ENCODE measurements around the gene OR6B2. TPM values are rescaled to one million over a fixed set of nuclear protein-coding genes. Genes with fewer than 3 reads are reported as not detected.

The OR6B2 gene
- total and polyA plus RNA-seq, 4 donors = not detected

DNA sequence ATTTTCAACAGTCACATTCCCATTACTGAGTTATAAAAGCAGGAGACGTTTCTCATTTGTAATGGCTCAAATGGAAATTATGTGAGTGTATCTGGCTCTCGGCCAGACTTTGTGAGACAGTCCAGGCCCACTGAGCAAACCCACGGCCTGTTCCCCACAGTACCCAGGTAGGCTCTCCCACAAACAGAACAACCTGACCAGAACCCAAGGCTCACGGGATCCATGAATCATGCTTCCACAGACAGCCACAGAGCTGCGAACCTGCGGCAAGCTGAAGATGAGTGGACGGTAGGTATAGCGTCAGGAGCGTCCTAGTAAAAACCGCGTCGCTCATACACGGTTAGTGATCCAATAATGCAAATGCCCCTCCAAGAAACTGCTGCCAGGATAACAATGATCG is 39.3 kb downstream of the OR6B2 start:
- Histone ChIP-seq H3K27ac (ENCODE audit: low read depth, low read length) (no peak overlapping the region), H3K27me3 (ENCODE audit: control insufficient read depth, insufficient read depth, low read length) (no peaks in the 10 kb centered on the region), H3K4me3 (ENCODE audit: low read depth, low read length) (no peak overlapping the region), H3K4me1 (ENCODE audit: control insufficient read depth, insufficient read depth, low read length) (peaks cover 3% of the 10 kb centered on the region), H3K9me3 (ENCODE audit: control insufficient read depth, insufficient read depth, low read length) (no peaks in the 10 kb centered on the region), H3K36me3 (ENCODE audit: control insufficient read depth, insufficient read depth, low read length) (peaks cover 33% of the 10 kb centered on the region)
- DNase-seq (ENCODE audit: low read depth in 4 of 6, low spot score in 6 of 6) = no peak
- 90% methylated on average over 6 of the region's 14 CpGs for WGBS (ENCODE audit: insufficient coverage)

DNA sequence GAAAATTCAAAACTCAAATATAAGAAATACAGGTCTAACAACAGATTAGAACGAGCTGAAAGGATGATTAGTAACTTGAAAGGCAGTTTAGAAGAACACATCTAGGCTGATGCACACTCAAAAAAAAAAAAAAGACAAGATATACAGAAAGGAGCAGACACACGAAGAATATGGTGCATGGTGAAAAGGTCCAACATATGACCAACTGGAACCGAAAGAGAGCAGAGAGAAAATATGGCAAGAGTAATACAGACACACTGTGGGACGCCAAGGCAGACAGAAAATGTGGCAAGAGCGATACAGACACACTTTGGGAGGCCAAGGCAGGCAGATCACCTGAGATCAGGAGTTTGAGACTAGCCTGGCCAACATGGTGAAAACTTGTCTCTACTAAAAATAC is 44.9 kb downstream of the OR6B2 start:
- 100% methylated on average over 3 of the region's 5 CpGs for WGBS (ENCODE audit: insufficient coverage)
- no peak for DNase-seq (ENCODE audit: low read depth in 4 of 6, low spot score in 6 of 6)
- no peaks in the 10 kb centered on the region for H3K27me3 ChIP-seq (ENCODE audit: control insufficient read depth, insufficient read depth, low read length)
- no peaks in the 10 kb centered on the region for H3K4me1 ChIP-seq (ENCODE audit: control insufficient read depth, insufficient read depth, low read length)
- H3K36me3 ChIP-seq (ENCODE audit: control insufficient read depth, insufficient read depth, low read length) = peaks cover 35% of the 10 kb centered on the region
- H3K9me3 ChIP-seq (ENCODE audit: control insufficient read depth, insufficient read depth, low read length) = no peaks in the 10 kb centered on the region
- H3K4me3 ChIP-seq (ENCODE audit: low read depth, low read length) = no peak overlapping the region
- H3K27ac ChIP-seq (ENCODE audit: low read depth, low read length) = no peak overlapping the region

DNA sequence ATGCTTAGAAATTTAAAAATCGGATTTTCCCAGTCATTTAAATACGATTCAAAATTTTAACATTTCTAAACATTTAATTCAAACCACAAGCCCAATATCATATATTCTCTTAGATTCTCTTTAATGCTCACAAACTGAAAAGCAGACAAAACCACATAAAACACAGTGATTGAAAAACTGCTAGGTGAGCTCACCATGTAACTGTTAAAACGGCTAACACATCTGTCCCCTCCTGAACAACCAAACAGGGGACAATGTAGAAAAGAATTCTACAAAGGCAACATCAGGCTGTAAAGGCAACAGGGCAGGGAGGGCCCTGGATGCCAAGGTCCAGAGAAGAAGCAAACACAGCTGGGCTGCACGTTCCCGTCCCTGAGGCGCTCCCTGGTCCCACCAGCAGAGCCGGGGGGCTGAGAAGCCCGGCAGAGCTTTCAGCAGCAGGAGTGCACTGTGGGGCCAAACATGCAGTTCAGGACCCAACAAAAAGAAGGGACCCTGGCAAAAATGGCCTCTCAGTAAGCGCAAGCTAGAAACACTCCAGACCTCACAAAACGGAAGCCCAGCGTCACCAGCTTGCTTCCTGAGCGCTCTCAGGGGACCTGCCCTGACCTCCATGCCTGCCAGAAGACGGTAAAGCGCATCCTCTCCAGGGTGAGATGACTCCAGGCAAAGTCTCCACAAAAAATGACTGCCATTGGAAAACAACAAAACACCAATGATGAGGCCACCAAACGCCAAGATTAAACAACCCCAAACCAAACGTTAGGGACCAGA is 45.6 kb downstream of the OR6B2 start:
- H3K36me3 ChIP-seq (ENCODE audit: control insufficient read depth, insufficient read depth, low read length) = peaks cover 41% of the 10 kb centered on the region
- no peaks in the 10 kb centered on the region for H3K27me3 ChIP-seq (ENCODE audit: control insufficient read depth, insufficient read depth, low read length)
- H3K4me3 ChIP-seq (ENCODE audit: low read depth, low read length) = no peak overlapping the region
- 96% methylated on average over 13 of the region's 16 CpGs for WGBS (ENCODE audit: insufficient coverage)
- no peak for DNase-seq (ENCODE audit: low read depth in 4 of 6, low spot score in 6 of 6)
- H3K4me1 ChIP-seq (ENCODE audit: control insufficient read depth, insufficient read depth, low read length) = peaks cover 2% of the 10 kb centered on the region
- H3K9me3 ChIP-seq (ENCODE audit: control insufficient read depth, insufficient read depth, low read length) = no peaks in the 10 kb centered on the region
- no peak overlapping the region for H3K27ac ChIP-seq (ENCODE audit: low read depth, low read length)

DNA sequence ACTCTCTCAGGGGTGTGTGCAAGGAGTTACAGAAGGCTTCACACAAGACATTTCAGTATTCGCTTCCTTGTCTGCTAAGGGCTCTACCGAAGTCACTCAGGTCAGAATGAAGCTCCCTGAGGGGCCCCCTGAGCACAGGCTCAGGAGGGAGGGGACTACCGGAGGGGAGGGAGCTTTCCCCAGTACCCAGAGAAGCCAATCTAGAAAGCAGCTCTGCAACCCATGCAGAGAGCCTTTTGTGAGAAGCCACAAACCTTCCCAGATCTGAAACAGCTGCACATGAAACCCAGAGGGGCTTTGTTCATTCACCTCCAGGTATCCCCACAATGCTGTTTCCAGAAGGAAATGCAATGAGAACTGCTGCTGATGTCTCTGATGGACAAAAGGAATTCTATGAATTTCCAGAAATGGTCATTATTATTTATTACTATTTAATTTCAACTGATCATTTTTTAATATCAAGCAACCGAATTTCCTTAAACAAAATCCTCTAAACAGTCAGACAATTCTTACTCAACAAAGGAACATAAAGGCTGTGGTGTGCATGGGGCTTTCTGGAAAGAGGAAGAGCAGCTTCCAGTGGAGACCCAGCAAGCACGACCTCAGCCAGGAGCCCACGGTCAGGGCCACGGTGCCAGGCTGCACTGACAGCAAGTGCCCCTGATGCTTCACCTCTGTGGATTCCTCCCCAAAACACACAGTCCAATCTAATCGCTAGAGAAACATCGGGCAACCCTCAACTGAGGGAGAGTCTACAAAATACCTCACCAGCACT is 47.0 kb downstream of the OR6B2 start:
- peaks cover 38% of the 10 kb centered on the region for H3K36me3 ChIP-seq (ENCODE audit: control insufficient read depth, insufficient read depth, low read length)
- peaks cover 6% of the 10 kb centered on the region for H3K4me1 ChIP-seq (ENCODE audit: control insufficient read depth, insufficient read depth, low read length)
- H3K27me3 ChIP-seq (ENCODE audit: control insufficient read depth, insufficient read depth, low read length) = no peaks in the 10 kb centered on the region
- H3K4me3 ChIP-seq (ENCODE audit: low read depth, low read length) = no peak overlapping the region
- no peak for DNase-seq (ENCODE audit: low read depth in 4 of 6, low spot score in 6 of 6)
- H3K9me3 ChIP-seq (ENCODE audit: control insufficient read depth, insufficient read depth, low read length) = no peaks in the 10 kb centered on the region
- no peak overlapping the region for H3K27ac ChIP-seq (ENCODE audit: low read depth, low read length)
- 83% methylated on average over 5 of the region's 9 CpGs for whole genome bisulfite sequencing (ENCODE audit: insufficient coverage)

Other genes with a start within 250 kb of the OR6B2 start
- 100 to 1,000 TPM; 139 to 151 TPM for gene NDUFA10, start 5.1 kb downstream of the OR6B2 start, total RNA-seq
- gene NDUFA10, start 5.1 kb downstream of the OR6B2 start, polyA plus RNA-seq (ENCODE audit: insufficient read length in 2 of 2) = 100 to 1,000 TPM; 104 to 111 TPM
- under 1 TPM in 1 of 2 donors, not detected in 1; 0.40 TPM for gene OR6B3, start 23.1 kb upstream of the OR6B2 start, total RNA-seq
- not detected for gene OR6B3, start 23.1 kb upstream of the OR6B2 start, polyA plus RNA-seq (ENCODE audit: insufficient read length in 2 of 2)
- gene COPS9, start 105.9 kb upstream of the OR6B2 start, total RNA-seq = 100 to 1,000 TPM in 1 of 2 donors, 10 to 100 TPM in 1; 90.3 to 219 TPM
- 100 to 1,000 TPM; 154 to 157 TPM for gene COPS9, start 105.9 kb upstream of the OR6B2 start, polyA plus RNA-seq (ENCODE audit: insufficient read length in 2 of 2)
- gene OTOS, start 110.2 kb upstream of the OR6B2 start, total RNA-seq = under 1 TPM in 1 of 2 donors, not detected in 1; 0.55 TPM
- gene OTOS, start 110.2 kb upstream of the OR6B2 start, polyA plus RNA-seq (ENCODE audit: insufficient read length in 2 of 2) = under 1 TPM in 1 of 2 donors, not detected in 1; 0.39 TPM

All from spinal cord (tissue), 10 donors.